OCI-LY1 (cell line): ENCODE data around the gene MED7.
A peak's percentile ranks its signal among the peaks of the same experiment; 100 is the strongest.

Source experiments
- H2AFZ ChIP-seq: fragments of 200-600 bp; sonication (generic), shearing (Covaris generic); 2 replicates; pipeline ENCODE4 v1.6.0; 2014; ENCODE audit warnings: antibody characterized with exemption, mild to moderate bottlenecking, low read length
- H3F3A ChIP-seq: fragments of 200-600 bp; sonication (generic), shearing (Covaris generic); 2 replicates; pipeline ENCODE4 v1.6.0; 2014; ENCODE audit warnings: mild to moderate bottlenecking, antibody characterized with exemption, low read length, moderate library complexity; ENCODE audit not compliant: insufficient read depth
- H3K27ac ChIP-seq: fragments of 200-600 bp; sonication (generic); 2 replicates; pipeline ENCODE4 v1.5.1; 2014; ENCODE audit warnings: low read length, mixed run types, mild to moderate bottlenecking, low read depth; ENCODE audit not compliant: poor library complexity, severe bottlenecking
- H3K27me3 ChIP-seq: fragments of 200-600 bp; sonication (generic); 2 replicates; pipeline ENCODE4 v1.6.0; 2014; ENCODE audit warnings: antibody characterized with exemption, mild to moderate bottlenecking, low read length, moderate library complexity; ENCODE audit not compliant: insufficient read depth
- H3K36me3 ChIP-seq: fragments of 200-600 bp; sonication (generic); 2 replicates; pipeline ENCODE4 v1.6.1; 2014; ENCODE audit warnings: mild to moderate bottlenecking, antibody characterized with exemption, low read length, moderate library complexity, mixed read lengths; ENCODE audit not compliant: insufficient read depth
- H3K4me1 ChIP-seq: fragments of 200-600 bp; sonication (generic); 2 replicates; pipeline ENCODE4 v1.5.1; 2014; ENCODE audit warnings: mild to moderate bottlenecking, low read length, moderate library complexity; ENCODE audit not compliant: insufficient read depth, severe bottlenecking
- H3K4me2 ChIP-seq: fragments of 200-600 bp; sonication (generic), shearing (Covaris generic); 2 replicates; pipeline ENCODE4 v1.6.1; 2014; ENCODE audit warnings: low read length
- H3K4me3 ChIP-seq: fragments of 200-600 bp; sonication (generic); 2 replicates; pipeline ENCODE4 v1.5.1; 2014; ENCODE audit warnings: low read length, low read depth, mild to moderate bottlenecking, mixed read lengths; ENCODE audit not compliant: poor library complexity, severe bottlenecking
- H3K79me2 ChIP-seq: fragments of 200-600 bp; shearing (Covaris generic); 2 replicates; pipeline ENCODE4 v1.6.1; 2016; ENCODE audit warnings: mixed run types, low read length, mixed read lengths; ENCODE audit not compliant: insufficient read depth
- H3K9ac ChIP-seq: fragments of 200-600 bp; sonication (generic), shearing (Covaris generic); 2 replicates; pipeline ENCODE4 v1.6.1; 2014; ENCODE audit warnings: mild to moderate bottlenecking, low read length, mixed read lengths
- H3K9me2 ChIP-seq: fragments of 200-600 bp; sonication (generic), shearing (Covaris generic); 2 replicates; pipeline ENCODE4 v1.6.1; 2014; ENCODE audit warnings: low read depth, mild to moderate bottlenecking, low read length, mixed read lengths
- H3K9me3 ChIP-seq: fragments of 200-600 bp; shearing (Covaris generic); 2 replicates; pipeline ENCODE4 v1.6.1; 2014; ENCODE audit warnings: low read length, mixed read lengths
- H4K20me1 ChIP-seq: fragments of 200-600 bp; sonication (generic), shearing (Covaris generic); 2 replicates; pipeline ENCODE4 v1.6.0; 2016; ENCODE audit warnings: mild to moderate bottlenecking, low read length; ENCODE audit not compliant: insufficient read depth
- CTCF ChIP-seq: fragments of 200-600 bp; sonication (generic), shearing (Covaris generic); IDR thresholded peaks from 2 replicates; pipeline ENCODE4 v1.5.1; 2017; ENCODE audit warnings: mild to moderate bottlenecking, antibody characterized with exemption, low read length, moderate library complexity, mixed read lengths
- EZH2 ChIP-seq: fragments of 200-600 bp; sonication (generic), shearing (Covaris generic); IDR thresholded peaks from 2 replicates; pipeline ENCODE4 v1.8.0; 2017; ENCODE audit warnings: borderline replicate concordance, mixed run types, mild to moderate bottlenecking, antibody characterized with exemption, low read length, moderate library complexity, mixed read lengths

The MED7 gene

GRCh38 chr5:157172403-157172802 is 29.7 kb upstream of the MED7 start:
- Histone ChIP-seq H3K27ac (peak overlapping the region; percentile 92), H3K27me3 (no peaks in the 10 kb centered on the region), H3K4me3 (peak overlapping the region; percentile 27), H3K36me3 (no peaks in the 10 kb centered on the region), H3K4me2 (peak overlapping the region; percentile 56), H3F3A (no peaks in the 10 kb centered on the region), H4K20me1 (no peaks in the 10 kb centered on the region), H3K4me1 (peaks cover 26% of the 10 kb centered on the region), H2AFZ (0 out of 2 replicates have a peak overlapping the region, but pooled peaks have one; percentile 40), H3K9me2 (no peaks in the 10 kb centered on the region), H3K9ac (peak overlapping the region; percentile 40; the same call in 1 of the 2 replicates), H3K79me2 (no peaks in the 10 kb centered on the region), H3K9me3 (no peaks in the 10 kb centered on the region)
- TF ChIP-seq EZH2 (no peak), CTCF (no peak)

DNA sequence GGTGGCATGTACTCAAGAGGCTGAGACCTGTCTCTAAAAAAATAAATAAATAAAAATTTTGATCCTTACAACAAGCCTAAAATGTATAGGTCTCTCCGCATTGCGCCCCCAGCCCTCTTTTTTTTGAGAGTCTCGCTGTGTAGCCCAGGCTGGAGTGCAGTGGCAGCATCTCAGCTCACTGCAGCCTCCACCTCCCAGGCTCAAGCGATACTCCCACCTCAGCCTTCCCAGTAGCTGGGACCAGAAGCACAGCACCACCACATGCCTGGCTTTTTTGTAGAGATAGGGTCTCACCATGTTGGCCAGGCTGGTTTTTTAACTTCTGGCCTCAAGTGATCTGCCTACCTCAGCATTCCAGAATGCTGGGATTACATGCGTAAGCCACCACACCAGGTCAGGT is 25.6 kb upstream of the MED7 start:
- TF ChIP-seq CTCF = no peak
- no peaks in the 10 kb centered on the region for H3K79me2 ChIP-seq
- H3K4me2 ChIP-seq = no peak overlapping the region
- H3K9me2 ChIP-seq = no peaks in the 10 kb centered on the region
- no peaks in the 10 kb centered on the region for H3F3A ChIP-seq
- no peaks in the 10 kb centered on the region for H3K27me3 ChIP-seq
- no peaks in the 10 kb centered on the region for H4K20me1 ChIP-seq
- peaks cover 32% of the 10 kb centered on the region for H3K4me1 ChIP-seq
- no peak overlapping the region for H3K9ac ChIP-seq
- H3K36me3 ChIP-seq = no peaks in the 10 kb centered on the region
- no peak overlapping the region for H2AFZ ChIP-seq
- no peak overlapping the region for H3K4me3 ChIP-seq
- no peaks in the 10 kb centered on the region for H3K9me3 ChIP-seq
- no peak overlapping the region for H3K27ac ChIP-seq

DNA sequence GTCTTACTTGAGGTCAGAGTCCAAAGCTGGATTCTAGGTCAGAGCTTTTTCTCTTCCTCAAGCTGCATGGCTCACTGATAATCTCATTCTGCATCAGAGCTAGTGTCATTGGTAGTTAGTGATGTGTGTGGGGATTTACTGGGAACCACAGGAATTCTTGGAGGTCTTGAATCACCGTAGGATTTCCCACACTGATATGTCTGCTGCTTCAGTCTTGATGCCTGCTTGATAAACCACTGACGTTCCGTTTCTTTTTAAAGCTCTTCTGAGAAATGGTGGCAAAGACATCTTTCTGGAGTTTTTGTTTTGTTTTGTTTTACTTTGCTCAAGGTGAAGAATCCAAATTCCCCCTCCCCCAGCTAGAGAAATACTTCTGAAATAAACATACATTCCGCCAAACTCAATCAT is 24.6 kb upstream of the MED7 start:
- no peak for TF ChIP-seq CTCF
- TF ChIP-seq EZH2 = no peak
- no peaks in the 10 kb centered on the region for H3K79me2 ChIP-seq

More for the DNA sequence above, 24.6 kb upstream of the MED7 start:
- no peak overlapping the region for H3K27ac ChIP-seq
- no peaks in the 10 kb centered on the region for H3F3A ChIP-seq
- no peak overlapping the region for H3K4me3 ChIP-seq
- no peaks in the 10 kb centered on the region for H4K20me1 ChIP-seq
- H3K9me3 ChIP-seq = no peaks in the 10 kb centered on the region
- peaks cover 21% of the 10 kb centered on the region for H3K4me1 ChIP-seq
- H3K36me3 ChIP-seq = no peaks in the 10 kb centered on the region
- H2AFZ ChIP-seq = no peak overlapping the region
- H3K4me2 ChIP-seq = no peak overlapping the region
- H3K9ac ChIP-seq = no peak overlapping the region
- H3K27me3 ChIP-seq = no peaks in the 10 kb centered on the region
- H3K9me2 ChIP-seq = no peaks in the 10 kb centered on the region
